Activated B cell treated with CpG ODN at 0.5 μM for 24 hours (primary cell): ENCODE results near the gene B4GALNT4. TPM values are rescaled to one million over a fixed set of nuclear protein-coding genes. Genes with fewer than 3 reads are reported as not detected.
"Not testable (repeated sequence)": the region's sequence is repeated elsewhere in the genome, so short reads cannot be mapped to it uniquely, and the experiment has no call there.

Source experiments
- ATAC-seq: fragments of 200-7000 bp; cut with Tn5 transposase; one replicate; pipeline ENCODE4 v1.10.0; 2021; ENCODE audit warnings: low read depth, mild to moderate bottlenecking, moderate library complexity
- CTCF ChIA-PET: fragments of 350-600 bp; sonication (Branson Sonifier 250); formaldehyde crosslinking; loops from one replicate; lab custom pipeline; 2021; ENCODE audit warnings: antibody characterized with exemption; lab: Charles Lee
- POLR2A ChIA-PET: fragments of 350-600 bp; sonication (Branson Sonifier 250); formaldehyde crosslinking; loops from one replicate; lab custom pipeline; 2021; ENCODE audit warnings: antibody characterized with exemption; lab: Charles Lee
- DNase-seq: peaks from one replicate; pipeline ENCODE4 v3.0.0; 2022
- H3K27ac Mint-ChIP-seq: one replicate; pipeline ENCODE4 v1.8.0; 2020; ENCODE audit warnings: mixed read lengths
- H3K27me3 Mint-ChIP-seq: one replicate; pipeline ENCODE4 v1.8.0; 2021; ENCODE audit warnings: mixed read lengths
- H3K36me3 Mint-ChIP-seq: one replicate; pipeline ENCODE4 v1.8.0; 2021; ENCODE audit warnings: low read depth, mixed read lengths
- H3K4me1 Mint-ChIP-seq: one replicate; pipeline ENCODE4 v1.8.0; 2021; ENCODE audit warnings: mixed read lengths
- H3K4me3 Mint-ChIP-seq: one replicate; pipeline ENCODE4 v1.8.0; 2020; ENCODE audit warnings: mild to moderate bottlenecking, mixed read lengths
- H3K9me3 Mint-ChIP-seq: one replicate; pipeline ENCODE4 v1.8.0; 2020; ENCODE audit warnings: mixed read lengths
- intact Hi-C: fragments of 100-400 bp; cut with micrococcal nuclease; formaldehyde crosslinking; loops from one replicate; pipeline ENCODE4 v1.15.1; 2024
- total RNA-seq: library from RNA; stranded (reverse); gene quantifications from 2 replicates; pipeline ENCODE4 v1.2.3, GENCODE V29; 2022
- TF ChIP-seq, protein P1 (sequence below): fragments of 200-600 bp; IDR thresholded peaks from one replicate; pipeline ENCODE4 v1.8.0; 2022; ENCODE audit warnings: antibody characterized with exemption, mild to moderate bottlenecking

The B4GALNT4 gene
- total RNA-seq, 1 donor from 2014 or later: not detected

GRCh38 chr11:328012-328411 is 41.3 kb upstream of the B4GALNT4 start:
- peaks cover 56% of the 10 kb centered on the region for H3K4me1 Mint-ChIP-seq
- no peak overlapping the region for H3K4me3 Mint-ChIP-seq
- TF ChIP-seq, protein P1, sequence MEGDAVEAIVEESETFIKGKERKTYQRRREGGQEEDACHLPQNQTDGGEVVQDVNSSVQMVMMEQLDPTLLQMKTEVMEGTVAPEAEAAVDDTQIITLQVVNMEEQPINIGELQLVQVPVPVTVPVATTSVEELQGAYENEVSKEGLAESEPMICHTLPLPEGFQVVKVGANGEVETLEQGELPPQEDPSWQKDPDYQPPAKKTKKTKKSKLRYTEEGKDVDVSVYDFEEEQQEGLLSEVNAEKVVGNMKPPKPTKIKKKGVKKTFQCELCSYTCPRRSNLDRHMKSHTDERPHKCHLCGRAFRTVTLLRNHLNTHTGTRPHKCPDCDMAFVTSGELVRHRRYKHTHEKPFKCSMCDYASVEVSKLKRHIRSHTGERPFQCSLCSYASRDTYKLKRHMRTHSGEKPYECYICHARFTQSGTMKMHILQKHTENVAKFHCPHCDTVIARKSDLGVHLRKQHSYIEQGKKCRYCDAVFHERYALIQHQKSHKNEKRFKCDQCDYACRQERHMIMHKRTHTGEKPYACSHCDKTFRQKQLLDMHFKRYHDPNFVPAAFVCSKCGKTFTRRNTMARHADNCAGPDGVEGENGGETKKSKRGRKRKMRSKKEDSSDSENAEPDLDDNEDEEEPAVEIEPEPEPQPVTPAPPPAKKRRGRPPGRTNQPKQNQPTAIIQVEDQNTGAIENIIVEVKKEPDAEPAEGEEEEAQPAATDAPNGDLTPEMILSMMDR: no peak
- peak overlapping the region; percentile 50 for H3K27ac Mint-ChIP-seq
- H3K27me3 Mint-ChIP-seq: no peaks in the 10 kb centered on the region
- CTCF ChIA-PET: no interaction called here
- no peaks in the 10 kb centered on the region for H3K9me3 Mint-ChIP-seq
- ATAC-seq: no peak
- no peaks in the 10 kb centered on the region for H3K36me3 Mint-ChIP-seq
- no peak for DNase-seq
- POLR2A ChIA-PET: interaction anchor here (0.6 to 3.5 kb wide), 10 partner anchors 11 to 120 kb away, joined by 3 to 25 read pairs (median 6); partner anchors contain the start of genes BET1L, PGGHG and RIC8A
- intact Hi-C loops: no loop called here

DNA sequence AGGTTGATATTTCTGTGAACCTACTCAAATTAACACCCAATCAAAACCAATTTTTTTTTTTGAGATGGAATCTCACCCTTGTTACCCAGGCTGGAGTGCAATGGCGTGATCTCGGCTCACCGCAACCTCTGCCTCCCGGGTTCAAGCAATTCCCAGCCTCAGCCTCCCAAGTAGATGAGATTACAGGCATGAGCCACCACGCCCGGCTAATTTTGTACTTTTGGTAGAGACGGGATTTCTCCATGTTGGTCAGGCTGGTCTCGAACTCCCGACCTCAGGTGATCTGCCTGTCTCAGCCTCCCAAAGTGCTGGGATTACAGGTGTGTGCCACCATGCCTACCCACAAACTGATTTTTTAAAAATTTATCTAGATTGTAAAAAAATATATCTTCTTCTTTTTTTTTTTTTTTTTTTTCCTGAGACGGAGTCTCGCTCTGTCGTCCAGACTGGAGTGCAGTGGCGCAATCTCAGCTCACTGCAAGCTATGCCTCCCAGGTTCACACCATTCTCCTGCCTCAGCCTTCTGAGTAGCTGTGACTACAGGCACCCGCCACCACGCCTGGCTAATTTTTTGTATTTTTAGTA is 40.7 kb upstream of the B4GALNT4 start:
- intact Hi-C loops, H3K36me3 Mint-ChIP-seq, CTCF ChIA-PET, ATAC-seq, H3K4me3 Mint-ChIP-seq, H3K27me3 Mint-ChIP-seq, H3K9me3 Mint-ChIP-seq, DNase-seq: not testable (repeated sequence)
- POLR2A ChIA-PET: interaction anchor here (0.6 to 3.5 kb wide), 6 partner anchors 11 to 448 kb away, joined by 3 to 21 read pairs (median 4); no protein-coding TSS in a partner anchor
- Mint-ChIP-seq H3K27ac (peak overlapping the region; percentile 50), H3K4me1 (peaks cover 56% of the 10 kb centered on the region)

DNA sequence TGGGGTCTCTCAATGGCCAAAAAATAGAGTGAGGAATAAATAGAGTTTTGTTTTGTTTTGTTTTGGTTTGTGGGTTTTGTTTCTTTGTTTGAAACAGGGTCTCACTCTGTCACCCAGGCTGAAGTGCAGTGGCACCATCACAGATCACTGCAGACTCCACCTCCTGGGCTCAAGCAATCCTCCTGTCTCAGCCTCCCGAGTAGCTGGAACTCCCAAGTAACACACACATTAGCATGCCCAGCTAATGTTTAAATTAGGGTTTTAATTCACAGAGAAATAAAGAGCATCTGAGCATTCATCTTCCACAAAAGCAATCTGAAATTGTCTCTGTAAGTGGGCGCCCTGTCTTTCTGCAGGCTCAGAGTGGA is 39.4 kb upstream of the B4GALNT4 start:
- Mint-ChIP-seq H3K9me3 (no peaks in the 10 kb centered on the region), H3K4me3 (no peak overlapping the region), H3K4me1 (peaks cover 52% of the 10 kb centered on the region), H3K27me3 (no peaks in the 10 kb centered on the region), H3K27ac (peak overlapping the region; percentile 75), H3K36me3 (no peaks in the 10 kb centered on the region)
- TF ChIP-seq, protein P1: no peak
- ATAC-seq (no peak), DNase-seq (no peak)
- ChIA-PET CTCF (interaction anchor here (1.3 to 1.9 kb wide), 2 partner anchors 21 to 79 kb away, joined by 3 to 8 read pairs; no protein-coding TSS in a partner anchor), POLR2A (interaction anchor here (1.0 to 3.5 kb wide), 3 partner anchors 10 to 26 kb away, joined by 3 to 21 read pairs (median 3); no protein-coding TSS in a partner anchor)
- intact Hi-C loops: no loop called here

GRCh38 chr11:330307-330693 is 39.0 kb upstream of the B4GALNT4 start:
- H3K4me3 Mint-ChIP-seq: no peak overlapping the region
- CTCF ChIA-PET: interaction anchor here (1.3 to 1.9 kb wide), 2 partner anchors 21 to 79 kb away, joined by 3 to 8 read pairs; no protein-coding TSS in a partner anchor

DNA sequence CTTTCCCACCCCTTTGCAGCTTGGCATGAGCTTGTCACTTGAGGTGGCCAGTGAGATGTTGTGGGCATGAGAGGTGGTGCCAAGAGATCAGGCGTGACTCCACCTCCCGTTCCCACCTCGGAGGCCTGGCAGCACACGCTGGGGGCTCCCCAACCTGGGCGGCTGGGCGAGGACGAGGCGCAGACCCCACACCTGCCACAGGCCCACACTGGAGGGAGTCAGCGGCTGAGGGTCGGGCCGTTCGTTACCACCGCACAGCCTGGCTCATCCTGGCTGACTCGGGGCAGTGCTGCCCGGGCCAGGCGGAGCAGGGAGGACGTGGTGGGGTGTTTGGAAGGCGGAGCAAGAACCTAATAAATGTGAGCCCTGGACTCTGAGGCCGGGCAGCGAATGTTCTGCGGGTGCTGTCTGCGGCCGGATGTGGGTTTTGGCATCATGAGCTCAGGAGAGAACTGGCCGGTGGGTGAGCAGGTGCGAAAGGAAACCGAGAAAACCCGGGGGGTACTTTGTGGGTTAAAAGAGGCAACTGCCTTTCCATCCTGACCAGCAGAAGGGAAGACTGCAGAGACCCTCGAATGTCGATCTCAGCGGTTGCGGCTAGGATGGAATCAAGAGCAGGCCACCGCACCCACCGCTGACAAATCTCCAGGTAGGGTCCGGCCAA is 38.5 kb upstream of the B4GALNT4 start:
- DNase-seq (no peak), ATAC-seq (no peak)
- Mint-ChIP-seq H3K9me3 (no peaks in the 10 kb centered on the region), H3K36me3 (no peaks in the 10 kb centered on the region), H3K27ac (no peak overlapping the region), H3K27me3 (no peaks in the 10 kb centered on the region), H3K4me3 (peak overlapping the region; percentile 57), H3K4me1 (peaks cover 48% of the 10 kb centered on the region)
- POLR2A ChIA-PET: interaction anchor here (0.6 to 3.5 kb wide), 3 partner anchors 14 to 25 kb away, joined by 3 to 21 read pairs (median 4); no protein-coding TSS in a partner anchor
- intact Hi-C loops: no loop called here
- TF ChIP-seq, protein P1: no peak
- CTCF ChIA-PET: interaction anchor here (1.9 kb wide), 1 partner anchor 80 kb away, joined by 8 read pairs; no protein-coding TSS in a partner anchor

More at GRCh38 chr11:330307-330693, 39.0 kb upstream of the B4GALNT4 start:
- no peaks in the 10 kb centered on the region for H3K9me3 Mint-ChIP-seq
- H3K36me3 Mint-ChIP-seq: no peaks in the 10 kb centered on the region
- ATAC-seq: no peak
- no peaks in the 10 kb centered on the region for H3K27me3 Mint-ChIP-seq
- TF ChIP-seq, protein P1: no peak
- POLR2A ChIA-PET: interaction anchor here (1.4 to 3.5 kb wide), 2 partner anchors 19 to 25 kb away, joined by 3 to 21 read pairs; no protein-coding TSS in a partner anchor
- H3K27ac Mint-ChIP-seq: no peak overlapping the region
- H3K4me1 Mint-ChIP-seq: peaks cover 50% of the 10 kb centered on the region
- intact Hi-C loops: no loop called here
- DNase-seq: no peak
